Measurements from ENCODE around the gene NES.

NES gene

DNA sequence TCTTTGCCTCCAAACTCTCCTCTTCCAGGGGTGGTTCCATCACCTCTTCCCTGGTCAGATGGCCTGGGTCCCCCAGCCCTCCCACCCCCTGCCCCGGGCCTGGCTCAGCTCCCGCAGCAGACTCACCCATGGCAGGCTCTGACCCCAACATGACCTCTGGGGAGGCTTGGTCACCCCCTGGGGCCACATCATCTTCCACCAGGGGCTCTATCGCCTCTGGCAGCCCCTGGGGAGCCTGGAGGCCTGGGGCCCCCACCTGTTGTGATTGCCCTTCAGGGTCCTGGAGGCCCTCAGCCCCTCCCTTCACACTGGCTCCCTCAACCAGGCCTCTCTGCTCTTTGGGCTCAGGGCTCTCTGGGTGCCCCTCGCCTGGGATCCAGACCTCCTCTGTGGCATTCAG lies 6.4 kb downstream of the NES start:
- H2AFZ ChIP-seq (ENCODE audit: low read depth, low read length): no peak overlapping the region
- no peak overlapping the region for H3K27ac ChIP-seq (ENCODE audit: low read length)
- no peaks in the 10 kb centered on the region for H3K4me1 ChIP-seq (ENCODE audit: insufficient read depth, low read length)
- H3K4me2 ChIP-seq (ENCODE audit: insufficient read depth, low read length): no peak overlapping the region
- H4K20me1 ChIP-seq (ENCODE audit: insufficient read depth, low read length): peaks cover 12% of the 10 kb centered on the region
- TF ChIP-seq EZH2 (IDR thresholded peaks at IDR 0.05; ENCODE audit: borderline replicate concordance, low read depth, low read length, severe bottlenecking): no peak
- TF ChIP-seq, protein P1, sequence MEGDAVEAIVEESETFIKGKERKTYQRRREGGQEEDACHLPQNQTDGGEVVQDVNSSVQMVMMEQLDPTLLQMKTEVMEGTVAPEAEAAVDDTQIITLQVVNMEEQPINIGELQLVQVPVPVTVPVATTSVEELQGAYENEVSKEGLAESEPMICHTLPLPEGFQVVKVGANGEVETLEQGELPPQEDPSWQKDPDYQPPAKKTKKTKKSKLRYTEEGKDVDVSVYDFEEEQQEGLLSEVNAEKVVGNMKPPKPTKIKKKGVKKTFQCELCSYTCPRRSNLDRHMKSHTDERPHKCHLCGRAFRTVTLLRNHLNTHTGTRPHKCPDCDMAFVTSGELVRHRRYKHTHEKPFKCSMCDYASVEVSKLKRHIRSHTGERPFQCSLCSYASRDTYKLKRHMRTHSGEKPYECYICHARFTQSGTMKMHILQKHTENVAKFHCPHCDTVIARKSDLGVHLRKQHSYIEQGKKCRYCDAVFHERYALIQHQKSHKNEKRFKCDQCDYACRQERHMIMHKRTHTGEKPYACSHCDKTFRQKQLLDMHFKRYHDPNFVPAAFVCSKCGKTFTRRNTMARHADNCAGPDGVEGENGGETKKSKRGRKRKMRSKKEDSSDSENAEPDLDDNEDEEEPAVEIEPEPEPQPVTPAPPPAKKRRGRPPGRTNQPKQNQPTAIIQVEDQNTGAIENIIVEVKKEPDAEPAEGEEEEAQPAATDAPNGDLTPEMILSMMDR (IDR thresholded peaks at IDR 0.05; ENCODE audit: borderline replicate concordance, extremely low read depth, low read length, poor library complexity, severe bottlenecking): no peak
- no peaks in the 10 kb centered on the region for H3K79me2 ChIP-seq (ENCODE audit: insufficient read depth, low read length)
- no peaks in the 10 kb centered on the region for H3K36me3 ChIP-seq (ENCODE audit: insufficient read depth, low read length)
- peaks cover 38% of the 10 kb centered on the region for H3K27me3 ChIP-seq (ENCODE audit: insufficient read depth, low read length, poor library complexity)
- ATAC-seq (ENCODE audit: insufficient read depth, low read depth): no peak
- no peak for DNase-seq
- H3K9ac ChIP-seq (ENCODE audit: low read depth, low read length): no peak overlapping the region
- H3K4me3 ChIP-seq (ENCODE audit: low read depth in 1 of 2, low read length in 2 of 2): no peak overlapping the region
- H3K9me3 ChIP-seq (ENCODE audit: insufficient read depth, low read length, severe bottlenecking): no peaks in the 10 kb centered on the region

- Histone ChIP-seq H4K20me1 (ENCODE audit: insufficient read depth, low read length) (peaks cover 12% of the 10 kb centered on the region), H3K27ac (ENCODE audit: low read length) (no peak overlapping the region), H3K36me3 (ENCODE audit: insufficient read depth, low read length) (no peaks in the 10 kb centered on the region), H3K4me2 (ENCODE audit: insufficient read depth, low read length) (no peak overlapping the region), H3K4me1 (ENCODE audit: insufficient read depth, low read length) (no peaks in the 10 kb centered on the region), H2AFZ (ENCODE audit: low read depth, low read length) (no peak overlapping the region), H3K4me3 (ENCODE audit: low read depth in 1 of 2, low read length in 2 of 2) (no peak overlapping the region), H3K79me2 (ENCODE audit: insufficient read depth, low read length) (no peaks in the 10 kb centered on the region), H3K9me3 (ENCODE audit: insufficient read depth, low read length, severe bottlenecking) (no peaks in the 10 kb centered on the region), H3K27me3 (ENCODE audit: insufficient read depth, low read length, poor library complexity) (peaks cover 38% of the 10 kb centered on the region), H3K9ac (ENCODE audit: low read depth, low read length) (no peak overlapping the region)
- no peak for TF ChIP-seq EZH2 (IDR thresholded peaks at IDR 0.05; ENCODE audit: borderline replicate concordance, low read depth, low read length, severe bottlenecking)
- TF ChIP-seq, protein P1 (IDR thresholded peaks at IDR 0.05; ENCODE audit: borderline replicate concordance, extremely low read depth, low read length, poor library complexity, severe bottlenecking): no peak
- DNase-seq (no peak), ATAC-seq (ENCODE audit: insufficient read depth, low read depth) (no peak)
These were observed 6.8 kb downstream of the NES start for GRCh38 chr1:156670359-156670758.

DNA sequence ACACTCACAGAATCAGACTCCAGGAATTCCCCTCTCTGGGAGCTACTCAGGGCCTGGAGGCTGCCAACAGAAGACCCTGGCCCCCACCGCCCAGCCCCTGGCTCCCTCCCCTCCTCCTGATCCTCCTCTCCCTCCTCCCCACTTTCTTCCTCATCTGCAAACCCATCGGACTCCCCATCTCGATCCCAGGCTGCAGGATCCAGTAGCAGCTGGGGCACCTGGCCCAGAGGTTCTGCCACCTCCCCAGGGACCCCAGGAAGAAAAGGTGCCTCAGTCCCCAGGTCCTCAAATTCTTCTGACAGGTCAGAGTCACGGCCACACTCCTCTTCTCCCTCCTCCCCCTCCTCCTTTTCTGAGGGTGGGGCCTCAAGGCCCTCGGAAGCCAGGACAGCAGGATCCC lies 7.4 kb downstream of the NES start:
- no peak overlapping the region for H3K4me3 ChIP-seq (ENCODE audit: low read depth in 1 of 2, low read length in 2 of 2)
- TF ChIP-seq EZH2 (IDR thresholded peaks at IDR 0.05; ENCODE audit: borderline replicate concordance, low read depth, low read length, severe bottlenecking): no peak
- TF ChIP-seq, protein P1 (IDR thresholded peaks at IDR 0.05; ENCODE audit: borderline replicate concordance, extremely low read depth, low read length, poor library complexity, severe bottlenecking): no peak
- peaks cover 12% of the 10 kb centered on the region for H4K20me1 ChIP-seq (ENCODE audit: insufficient read depth, low read length)
- no peaks in the 10 kb centered on the region for H3K36me3 ChIP-seq (ENCODE audit: insufficient read depth, low read length)
- no peaks in the 10 kb centered on the region for H3K4me1 ChIP-seq (ENCODE audit: insufficient read depth, low read length)
- no peaks in the 10 kb centered on the region for H3K79me2 ChIP-seq (ENCODE audit: insufficient read depth, low read length)
- H3K27ac ChIP-seq (ENCODE audit: low read length): no peak overlapping the region
- DNase-seq: no peak
- H3K9me3 ChIP-seq (ENCODE audit: insufficient read depth, low read length, severe bottlenecking): no peaks in the 10 kb centered on the region
- no peak for ATAC-seq (ENCODE audit: insufficient read depth, low read depth)
- H3K27me3 ChIP-seq (ENCODE audit: insufficient read depth, low read length, poor library complexity): peaks cover 37% of the 10 kb centered on the region
- no peak overlapping the region for H2AFZ ChIP-seq (ENCODE audit: low read depth, low read length)
- no peak overlapping the region for H3K9ac ChIP-seq (ENCODE audit: low read depth, low read length)
- H3K4me2 ChIP-seq (ENCODE audit: insufficient read depth, low read length): no peak overlapping the region

Measured in DND-41 (cell line).